ENCODE results near the gene TAF1A. TPM values are rescaled to one million over a fixed set of nuclear protein-coding genes. Genes with fewer than 3 reads are reported as not detected.

Gene TAF1A
- total and polyA plus RNA-seq, 2 of the 8 experiments (the other 6 are each of a cell fraction or from before 2014, with no cell fraction given) = 3.3 to 16.7 TPM

DNA sequence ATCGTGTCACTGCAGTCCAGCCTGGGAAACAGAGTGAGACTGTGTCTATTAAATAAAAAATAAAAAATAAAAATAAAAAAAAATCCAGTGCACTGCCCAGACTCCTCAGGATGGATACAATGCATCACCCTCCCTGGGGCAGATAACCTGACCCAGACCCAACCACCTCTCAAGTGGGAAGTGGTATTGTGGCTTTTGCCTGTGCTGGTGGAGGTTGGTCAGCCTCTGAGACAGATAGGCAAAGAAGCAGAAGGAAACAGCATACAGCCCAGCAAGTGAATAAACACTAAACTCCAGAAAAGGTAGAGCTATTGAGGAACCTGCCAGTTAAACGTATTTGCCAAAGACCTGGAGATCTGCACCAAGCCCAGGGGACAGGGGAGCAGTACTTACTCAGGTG lies 63.8 kb downstream of the TAF1A start:
- H2AFZ ChIP-seq (ENCODE audit: low read length) = no peak overlapping the region
- H2BK20ac ChIP-seq (ENCODE audit: low read length) = no peak overlapping the region
- no peak overlapping the region for H3K56ac ChIP-seq (replicated peaks; ENCODE audit: insufficient read length, low read depth, low read length)
- no peak overlapping the region for H4K8ac ChIP-seq (ENCODE audit: extremely low read depth, insufficient read depth, low read length)
- H3K4me1 ChIP-seq (replicated peaks in 1 of 4; ENCODE audit: control insufficient read depth in 3 of 4, insufficient read depth in 4 of 4, low read length in 3 of 4) = no peaks in the 10 kb centered on the region
- no peak overlapping the region for H2BK12ac ChIP-seq (ENCODE audit: low read depth, low read length)
- H3K79me1 ChIP-seq (ENCODE audit: low read depth, low read length) = no peaks in the 10 kb centered on the region
- 85% methylated on average over 2 of the region's 2 CpGs; no CpG with 5 or more reads in 1 of the 2 experiments for WGBS, 2 experiments (ENCODE audit: extremely low coverage in 1 of 2, insufficient coverage in 1 of 2, insufficient read length in 1 of 2, insufficient replicate concordance in 2 of 2, low coverage in 1 of 2, low lambda C conversion rate in 2 of 2, missing lambda C conversion rate in 1 of 2)
- no peak overlapping the region for H3K14ac ChIP-seq (ENCODE audit: insufficient read length)
- H3K4me2 ChIP-seq (ENCODE audit: insufficient read depth in 1 of 2, low read depth in 2 of 2, low read length in 2 of 2) = no peak overlapping the region
- no peak overlapping the region; the same call in 1 of the 2 replicates for H2AK5ac ChIP-seq (ENCODE audit: low read depth, low read length)
- H4K5ac ChIP-seq (ENCODE audit: insufficient read length, low read depth, low read length) = no peak overlapping the region
- H3K23ac ChIP-seq (ENCODE audit: insufficient read length) = no peak overlapping the region
- ChIA-PET POLR2A (ENCODE audit: partially characterized antibody) (interaction anchor here (0.7 kb wide), 1 partner anchor 33 kb away, joined by 3 read pairs; no protein-coding TSS in a partner anchor), CTCF (ENCODE audit: partially characterized antibody) (interaction anchor here (0.7 kb wide), 1 partner anchor 21 kb away, joined by 3 read pairs; no protein-coding TSS in a partner anchor)
- no peaks in the 10 kb centered on the region for H3K36me3 ChIP-seq (ENCODE audit: control insufficient read depth in 2 of 4, insufficient read depth in 4 of 4, low read length in 3 of 4)
- FAIRE-seq = no peak
- H3K23me2 ChIP-seq (ENCODE audit: low read depth, low read length) = no peaks in the 10 kb centered on the region; the same call in 1 of the 2 replicates
- no peak overlapping the region for H2BK5ac ChIP-seq (ENCODE audit: low read depth, low read length)
- H3K18ac ChIP-seq (ENCODE audit: extremely low read depth, low read length) = no peak overlapping the region
- no peaks in the 10 kb centered on the region for H3K79me2 ChIP-seq (ENCODE audit: control insufficient read depth in 1 of 2, insufficient read depth in 2 of 2, low read length in 2 of 2)
- H2BK120ac ChIP-seq (replicated peaks; ENCODE audit: low read depth, low read length) = no peak overlapping the region
- DNase-seq (ENCODE audit: low read depth in 1 of 2, low spot score in 2 of 2) = no peak
- H3K27ac ChIP-seq (ENCODE audit: low read depth, low read length) = no peak overlapping the region
- H3K9me3 ChIP-seq (ENCODE audit: insufficient read depth in 2 of 2, low read depth in 1 of 2, low read length in 1 of 2) = no peaks in the 10 kb centered on the region
- no peak overlapping the region for H3K4ac ChIP-seq (replicated peaks; ENCODE audit: insufficient read length, low read depth, low read length)
- no peak overlapping the region for H3K9ac ChIP-seq (replicated peaks in 1 of 4; ENCODE audit: extremely low read depth in 1 of 4, low read depth in 3 of 4, low read length in 3 of 4)
- no peak overlapping the region for H4K91ac ChIP-seq (replicated peaks; ENCODE audit: insufficient read length, low read length)
- no peak overlapping the region for H3K4me3 ChIP-seq (ENCODE audit: extremely low read depth in 1 of 4, insufficient read depth in 2 of 4, low read depth in 3 of 4, low read length in 4 of 4)
- no peak overlapping the region for H2BK15ac ChIP-seq (ENCODE audit: low read length)
- H3K27me3 ChIP-seq (replicated peaks in 1 of 4; ENCODE audit: control insufficient read depth in 3 of 4, extremely low read depth in 1 of 4, insufficient read depth in 3 of 4, low read length in 3 of 4) = peaks cover 0 to 1% (median 0%) of the 10 kb centered on the region in 4 experiments; a peak in 1 of 7 replicates
- no peaks in the 10 kb centered on the region for H4K20me1 ChIP-seq (replicated peaks in 1 of 2; ENCODE audit: control insufficient read depth in 1 of 2, insufficient read depth in 2 of 2, low read length in 2 of 2)
- no peak for TF ChIP-seq BRCA1 (IDR thresholded peaks at IDR 0.05; ENCODE audit: low read depth, low read length)
- no peak for TF ChIP-seq ZNF274 (IDR thresholded peaks at IDR 0.05; ENCODE audit: borderline replicate concordance, extremely low read depth, low read length)
- no peak for TF ChIP-seq POU5F1 (IDR thresholded peaks at IDR 0.05; ENCODE audit: low read depth, low read length)
- no peak for TF ChIP-seq RAD21 (IDR thresholded peaks at IDR 0.05 in 1 of 2, conservative IDR thresholded peaks at IDR 0.05 in 1 of 2; ENCODE audit: low read depth in 2 of 2, low read length in 2 of 2)
- TF ChIP-seq, protein P1, sequence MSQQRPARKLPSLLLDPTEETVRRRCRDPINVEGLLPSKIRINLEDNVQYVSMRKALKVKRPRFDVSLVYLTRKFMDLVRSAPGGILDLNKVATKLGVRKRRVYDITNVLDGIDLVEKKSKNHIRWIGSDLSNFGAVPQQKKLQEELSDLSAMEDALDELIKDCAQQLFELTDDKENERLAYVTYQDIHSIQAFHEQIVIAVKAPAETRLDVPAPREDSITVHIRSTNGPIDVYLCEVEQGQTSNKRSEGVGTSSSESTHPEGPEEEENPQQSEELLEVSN (IDR thresholded peaks at IDR 0.05) = no peak
